Middle frontal gyrus (tissue), 1 donor: ENCODE results near the gene RBM10.

Experiments used
- DNase-seq: peaks from one replicate; pipeline ENCODE4 v3.0.0-alpha.2; 2015; ENCODE audit warnings: low spot score; ENCODE audit errors: extremely low spot score

The RBM10 gene

DNA sequence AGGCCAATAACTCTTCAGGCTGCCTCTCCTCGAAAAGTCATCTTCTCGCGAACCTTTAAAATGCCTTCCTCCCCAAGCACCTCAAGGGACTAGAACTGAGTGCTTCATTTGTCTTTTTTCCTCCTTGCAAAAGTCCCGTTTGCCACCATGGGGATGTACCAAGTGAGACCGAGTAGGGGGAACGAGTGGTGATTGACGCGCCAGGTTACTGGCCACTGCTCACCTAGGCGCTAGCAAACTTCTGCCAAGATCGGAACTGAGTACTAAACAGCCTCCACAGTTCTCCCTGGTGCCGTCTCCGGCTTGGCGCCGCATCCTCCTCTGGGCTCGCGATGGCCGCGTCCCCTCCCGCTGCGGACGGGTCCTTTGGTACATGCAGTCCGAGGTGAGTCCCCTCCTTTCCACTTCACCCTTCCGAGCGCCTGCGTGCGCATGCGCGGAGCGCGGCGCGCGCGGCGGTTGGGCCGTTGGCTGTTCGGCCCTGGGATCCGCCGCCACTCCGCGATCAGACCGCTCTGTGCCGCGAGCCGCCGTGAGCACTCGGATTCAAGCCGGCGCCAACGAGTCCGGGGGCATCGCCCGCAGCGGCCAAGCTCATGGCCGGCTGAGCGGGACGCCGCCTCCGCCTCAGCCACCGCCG lies 73.4 kb downstream of the RBM10 start, which contains the start of gene CDK16:
TSS of gene CDK16 (plus strand) at position 402 of the 640 bp plus-strand sequence. CDS start 4,877 bp downstream, outside the sequence.
- DNase-seq, result peak; percentile 37

DNA sequence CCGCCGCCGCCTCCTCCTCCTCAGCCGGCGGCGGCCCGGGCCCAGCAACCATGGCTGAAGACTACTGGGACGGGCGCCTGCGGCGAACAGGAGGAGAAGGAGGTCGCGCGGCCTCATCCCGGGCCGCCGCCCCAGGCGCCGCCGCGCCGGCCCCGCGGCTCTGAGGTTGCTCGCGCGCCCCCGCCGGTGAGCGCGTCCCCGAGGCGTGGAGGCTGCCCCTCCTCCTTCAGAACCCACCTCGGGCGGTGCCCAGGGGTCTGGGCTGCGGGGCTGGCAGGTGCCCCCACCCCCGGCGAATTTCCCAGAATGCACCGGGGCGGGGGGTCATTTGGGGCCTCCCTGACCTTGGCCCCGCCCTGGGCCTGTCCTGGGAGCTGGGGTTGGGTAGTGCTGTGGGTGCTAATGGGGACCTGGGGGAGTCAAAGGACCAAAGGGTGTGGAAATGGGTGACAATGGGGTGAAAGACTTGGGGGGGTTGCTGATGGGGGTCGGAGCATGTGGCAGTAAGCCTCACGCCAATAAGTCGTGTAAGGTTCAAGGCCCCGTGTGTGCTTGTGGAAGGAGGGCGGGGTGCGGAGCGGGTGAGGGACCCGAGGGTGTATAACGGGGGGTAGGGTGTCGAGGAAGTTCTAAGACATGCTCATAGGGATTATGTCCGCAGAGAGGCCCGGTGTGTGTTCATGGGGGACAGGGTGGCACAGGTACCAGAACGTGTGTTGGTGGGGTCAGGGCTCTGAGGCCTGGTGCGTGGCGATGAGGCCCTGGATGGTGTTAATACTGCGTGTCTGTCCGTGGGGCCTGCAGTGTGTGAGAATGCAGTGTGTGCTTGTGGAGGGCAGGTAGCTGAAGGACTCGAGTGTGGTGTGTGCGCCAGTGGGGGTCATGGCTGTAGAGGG lies 74.1 kb downstream of the RBM10 start:
- no peak for DNase-seq

DNA sequence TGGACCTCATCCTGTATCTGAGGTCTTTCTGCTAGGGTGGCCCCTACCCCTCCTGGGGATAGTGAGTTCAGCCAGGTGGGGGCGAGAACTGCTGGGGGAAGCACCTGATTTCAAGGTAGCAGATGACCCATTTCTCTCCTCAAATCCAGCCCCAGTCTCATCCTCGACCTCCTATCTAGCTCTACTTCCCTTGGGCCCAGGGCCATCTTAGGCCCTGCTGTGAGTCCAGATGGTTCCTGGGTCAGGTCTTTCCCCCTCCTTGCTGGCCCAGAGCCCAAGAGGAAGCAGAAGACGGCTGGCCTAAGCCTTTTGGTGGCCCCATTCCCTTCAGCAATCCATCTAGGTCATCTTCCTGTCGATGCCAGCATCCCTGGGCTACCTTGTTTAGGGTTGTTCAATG lies 76.7 kb downstream of the RBM10 start:
- DNase-seq, result no peak

DNA sequence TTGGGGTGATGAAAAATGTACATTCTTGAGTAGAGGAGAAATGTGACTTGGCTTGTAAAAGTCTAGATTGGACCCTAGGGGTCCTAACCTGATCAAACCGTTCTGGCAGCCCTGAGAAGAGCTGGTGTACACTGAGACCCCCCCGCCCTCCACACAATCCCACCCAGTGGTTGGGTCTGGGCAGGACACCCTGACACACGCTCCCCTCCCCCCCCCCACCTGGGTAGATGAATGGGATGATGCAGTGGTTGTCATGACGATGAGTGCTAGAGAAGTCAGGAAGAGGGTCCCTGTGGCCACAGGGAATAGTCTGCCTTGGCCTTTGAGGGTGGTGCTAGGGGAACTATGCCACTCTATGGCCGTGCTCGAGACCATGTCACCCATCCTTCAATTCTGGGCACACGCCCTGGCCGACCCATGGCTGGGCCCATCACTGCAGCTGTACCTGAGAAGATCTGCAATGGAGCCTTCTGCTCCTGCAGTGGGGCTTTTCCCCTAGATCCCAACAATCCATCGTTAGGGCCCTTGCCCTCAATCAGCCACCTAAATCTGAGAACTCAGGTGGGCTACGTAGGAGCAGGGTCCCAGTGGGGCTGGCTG lies 77.8 kb downstream of the RBM10 start:
- no peak for DNase-seq

DNA sequence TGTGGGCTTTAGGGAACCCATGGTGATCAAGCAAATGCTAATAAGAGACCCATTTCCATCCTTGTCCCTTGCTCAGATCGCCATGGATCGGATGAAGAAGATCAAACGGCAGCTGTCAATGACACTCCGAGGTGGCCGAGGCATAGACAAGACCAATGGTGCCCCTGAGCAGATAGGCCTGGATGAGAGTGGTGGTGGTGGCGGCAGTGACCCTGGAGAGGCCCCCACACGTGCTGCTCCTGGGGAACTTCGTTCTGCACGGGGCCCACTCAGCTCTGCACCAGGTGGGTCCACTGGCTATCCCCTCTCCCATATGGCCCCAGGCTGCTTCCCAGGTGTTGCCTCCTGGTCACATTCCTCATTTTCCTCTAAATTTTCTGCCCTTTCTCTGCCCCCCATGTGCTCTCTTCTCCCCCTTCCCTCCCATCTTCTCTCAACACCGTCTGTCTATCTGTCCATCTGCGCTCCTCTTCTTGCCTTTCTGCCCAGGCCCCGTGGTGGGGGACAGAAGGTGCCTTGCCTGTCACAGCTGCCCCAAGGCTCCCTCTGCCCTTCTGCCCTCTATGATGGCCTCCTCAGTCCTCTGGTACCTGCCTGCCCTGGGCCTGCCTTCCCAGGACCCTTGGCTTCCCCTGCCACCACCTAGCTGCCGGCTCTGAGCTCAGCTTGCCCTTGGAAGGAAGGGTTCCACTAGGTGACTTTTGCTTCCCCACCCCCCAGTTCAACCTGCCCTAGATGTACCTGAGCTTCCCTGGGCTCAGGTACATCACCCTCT lies 78.6 kb downstream of the RBM10 start:
- no peak for DNase-seq

DNA sequence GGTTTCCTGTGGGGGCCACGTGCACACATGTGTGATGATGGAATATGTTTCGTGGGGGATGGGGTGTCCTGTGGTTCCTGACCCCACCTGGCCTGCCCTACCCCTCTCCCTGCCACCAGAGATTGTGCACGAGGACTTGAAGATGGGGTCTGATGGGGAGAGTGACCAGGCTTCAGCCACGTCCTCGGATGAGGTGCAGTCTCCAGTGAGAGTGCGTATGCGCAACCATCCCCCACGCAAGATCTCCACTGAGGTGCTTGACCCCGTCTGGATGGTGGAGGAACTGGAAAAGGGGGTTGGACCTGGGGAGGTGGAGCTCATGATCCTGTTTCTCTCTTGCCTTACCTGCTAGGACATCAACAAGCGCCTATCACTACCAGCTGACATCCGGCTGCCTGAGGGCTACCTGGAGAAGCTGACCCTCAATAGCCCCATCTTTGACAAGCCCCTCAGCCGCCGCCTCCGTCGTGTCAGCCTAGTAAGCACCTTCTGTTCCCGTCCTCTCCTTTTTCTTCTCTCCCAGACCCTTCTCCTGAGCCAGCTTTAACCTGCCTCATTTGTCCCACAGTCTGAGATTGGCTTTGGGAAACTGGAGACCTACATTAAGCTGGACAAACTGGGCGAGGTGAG lies 79.4 kb downstream of the RBM10 start:
- DNase-seq, result no peak

DNA sequence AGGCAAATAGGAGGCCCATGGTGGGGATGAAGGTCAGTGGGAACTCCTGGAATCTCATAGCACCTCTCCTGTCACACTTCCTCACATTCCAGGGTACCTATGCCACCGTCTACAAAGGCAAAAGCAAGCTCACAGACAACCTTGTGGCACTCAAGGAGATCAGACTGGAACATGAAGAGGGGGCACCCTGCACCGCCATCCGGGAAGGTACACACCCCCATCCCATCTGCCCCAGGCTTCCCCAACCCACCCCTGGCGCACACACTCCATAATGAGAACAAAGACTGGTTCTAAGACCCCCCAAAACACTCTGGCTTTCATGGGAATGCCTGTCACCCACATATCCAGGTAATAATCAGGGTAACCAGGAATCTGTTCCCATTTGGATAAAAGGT lies 79.9 kb downstream of the RBM10 start:
- DNase-seq, result no peak

DNA sequence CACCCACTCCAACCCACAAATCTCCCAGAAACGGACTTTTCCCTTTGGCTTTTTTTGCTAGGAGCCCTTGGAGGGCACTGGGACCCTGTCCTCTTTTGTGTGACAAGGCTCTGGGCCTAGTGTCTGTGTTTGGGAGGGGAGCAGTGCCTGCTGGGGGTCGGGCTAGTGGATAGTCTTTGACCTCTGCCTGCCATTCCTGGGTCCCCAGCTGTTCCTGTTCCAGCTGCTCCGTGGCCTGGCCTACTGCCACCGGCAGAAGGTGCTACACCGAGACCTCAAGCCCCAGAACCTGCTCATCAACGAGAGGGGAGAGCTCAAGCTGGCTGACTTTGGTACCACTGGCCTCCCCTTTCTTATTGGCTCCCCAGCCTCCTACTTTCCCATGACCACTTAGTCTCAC lies 81.0 kb downstream of the RBM10 start:
- DNase-seq, result no peak

DNA sequence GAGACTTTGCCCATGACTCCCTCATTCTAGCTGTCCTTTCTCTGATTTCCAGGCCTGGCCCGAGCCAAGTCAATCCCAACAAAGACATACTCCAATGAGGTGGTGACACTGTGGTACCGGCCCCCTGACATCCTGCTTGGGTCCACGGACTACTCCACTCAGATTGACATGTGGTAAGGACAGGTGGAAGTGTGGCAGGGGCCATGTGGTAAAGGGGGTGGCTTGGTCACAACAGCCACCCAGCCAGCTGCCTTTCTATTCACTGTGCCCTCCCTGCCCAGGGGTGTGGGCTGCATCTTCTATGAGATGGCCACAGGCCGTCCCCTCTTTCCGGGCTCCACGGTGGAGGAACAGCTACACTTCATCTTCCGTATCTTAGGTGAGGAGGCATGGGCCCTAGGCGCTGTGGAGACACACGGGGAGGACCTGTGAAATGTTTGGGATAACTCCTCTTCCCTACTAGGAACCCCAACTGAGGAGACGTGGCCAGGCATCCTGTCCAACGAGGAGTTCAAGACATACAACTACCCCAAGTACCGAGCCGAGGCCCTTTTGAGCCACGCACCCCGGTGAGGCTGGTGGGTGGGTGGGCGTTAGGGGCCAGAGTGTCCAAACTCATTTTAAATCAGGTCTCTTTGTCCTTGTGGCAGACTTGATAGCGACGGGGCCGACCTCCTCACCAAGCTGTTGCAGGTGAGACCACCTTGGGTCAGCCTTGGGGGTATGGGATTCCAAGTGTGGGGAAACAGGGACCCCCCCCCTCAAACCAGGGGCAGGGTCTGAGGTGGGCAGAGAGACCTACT lies 81.7 kb downstream of the RBM10 start:
- DNase-seq, result no peak

DNA sequence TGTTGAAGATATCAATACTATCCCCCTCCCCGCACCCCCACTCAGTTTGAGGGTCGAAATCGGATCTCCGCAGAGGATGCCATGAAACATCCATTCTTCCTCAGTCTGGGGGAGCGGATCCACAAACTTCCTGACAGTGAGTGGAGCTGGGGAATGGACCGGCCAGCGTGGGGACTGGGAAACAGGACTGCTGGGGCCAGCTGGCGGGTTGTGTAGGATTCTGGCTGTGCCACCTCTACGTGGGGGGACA lies 82.2 kb downstream of the RBM10 start:
- no peak for DNase-seq

DNA sequence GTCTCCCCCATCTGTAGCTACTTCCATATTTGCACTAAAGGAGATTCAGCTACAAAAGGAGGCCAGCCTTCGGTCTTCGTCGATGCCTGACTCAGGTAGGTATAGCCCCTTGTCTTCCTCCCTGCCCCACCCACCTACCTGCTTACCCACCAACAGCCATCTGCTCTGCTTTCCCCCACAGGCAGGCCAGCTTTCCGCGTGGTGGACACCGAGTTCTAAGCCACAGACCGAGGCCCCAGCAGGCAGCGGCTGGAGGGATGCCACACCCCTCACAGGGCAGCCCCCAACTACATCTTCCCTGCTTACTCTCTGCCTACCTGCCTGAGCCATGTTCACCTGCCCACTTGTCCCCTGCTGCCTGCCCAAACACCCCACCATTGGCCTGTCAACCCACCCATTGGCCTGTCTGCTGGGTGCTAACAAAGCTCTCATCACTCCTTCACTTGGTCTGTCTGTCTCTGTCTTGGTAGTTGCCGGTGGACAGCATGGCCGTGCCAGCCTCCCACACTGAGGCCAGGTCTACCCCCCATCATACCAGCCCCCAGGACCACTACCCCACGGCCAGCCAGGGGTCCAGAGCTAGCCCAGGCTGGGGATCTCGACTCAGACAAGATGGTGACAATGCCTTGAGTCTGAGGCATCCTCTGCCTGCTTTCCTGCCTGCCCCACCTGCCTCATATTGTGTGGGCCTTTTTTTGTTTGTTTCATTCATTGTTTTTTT lies 83.7 kb downstream of the RBM10 start:
- DNase-seq, result no peak

DNA sequence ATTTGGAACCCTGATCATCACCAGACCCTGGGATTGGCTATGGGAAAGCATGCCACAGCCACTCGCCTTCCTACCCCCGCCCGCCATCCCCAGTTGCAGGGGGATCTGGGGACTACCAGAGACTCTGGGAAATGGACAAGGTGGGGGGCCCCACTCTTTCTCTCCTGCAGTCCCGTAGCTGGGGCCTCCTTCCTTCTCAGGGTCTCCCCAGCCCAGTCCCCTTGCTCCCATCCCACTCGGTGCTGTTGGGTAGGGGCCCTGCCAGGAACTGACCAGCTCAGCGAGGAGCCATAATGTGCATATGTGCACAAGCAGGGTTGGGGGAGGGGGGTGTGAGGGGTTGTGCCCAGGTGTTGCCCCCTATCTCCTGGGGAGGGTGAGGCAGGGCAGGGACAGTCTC lies 84.4 kb downstream of the RBM10 start:
- DNase-seq, result no peak

DNA sequence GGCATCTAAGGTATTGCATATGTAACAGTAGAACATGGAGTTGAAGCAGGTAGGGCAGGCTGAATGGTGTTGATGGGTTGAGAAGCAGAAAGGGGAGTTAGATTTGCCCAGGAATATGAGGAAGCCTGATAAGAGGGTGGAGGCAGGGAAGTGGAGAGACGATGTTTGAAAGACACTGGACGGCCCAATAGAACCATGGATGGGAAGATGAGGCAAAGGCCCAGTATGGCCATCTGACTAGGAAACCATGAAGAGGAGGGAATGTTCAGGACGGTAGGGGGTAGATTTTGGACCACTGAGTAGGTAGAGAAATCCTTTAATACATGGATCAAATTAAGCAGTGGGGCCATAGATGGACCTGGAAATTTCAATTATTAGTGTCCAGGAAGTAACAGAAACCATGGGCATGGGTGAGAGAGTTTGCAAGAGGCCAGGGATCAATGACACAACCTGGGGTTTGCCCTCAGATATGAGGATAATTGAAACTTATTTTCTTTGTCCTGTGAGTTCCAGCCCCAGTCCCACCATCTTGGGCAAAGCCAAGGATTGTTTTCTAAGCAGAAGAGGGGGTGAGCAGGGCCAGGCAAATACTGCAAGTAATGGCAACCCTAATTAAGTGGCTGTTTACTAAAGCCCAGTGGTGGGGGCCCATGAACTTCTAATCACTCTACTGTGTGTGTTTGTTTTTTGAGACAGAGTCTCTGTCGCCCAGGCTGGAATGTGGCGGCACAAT lies 85.3 kb downstream of the RBM10 start:
- no peak for DNase-seq

DNA sequence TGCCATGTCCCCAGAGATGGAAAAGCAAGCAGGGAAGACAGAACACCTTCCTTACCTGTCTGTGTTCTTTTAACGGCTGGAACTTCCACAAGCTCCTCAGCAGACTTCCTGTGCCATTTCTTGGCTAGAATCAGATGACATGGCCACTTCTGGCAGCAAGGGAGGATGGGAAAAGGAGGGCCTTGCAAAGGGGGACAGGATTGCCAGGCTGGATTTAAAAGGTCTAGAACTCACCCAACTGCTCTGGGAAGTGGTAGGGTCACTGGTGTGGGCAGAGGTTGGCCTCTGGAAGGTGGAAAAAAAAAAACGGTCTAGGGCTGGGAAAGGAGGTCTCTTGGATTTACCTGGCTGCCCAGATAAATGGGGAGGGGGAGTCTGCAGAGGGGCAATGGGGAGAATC lies 86.1 kb downstream of the RBM10 start:
- DNase-seq, result no peak

DNA sequence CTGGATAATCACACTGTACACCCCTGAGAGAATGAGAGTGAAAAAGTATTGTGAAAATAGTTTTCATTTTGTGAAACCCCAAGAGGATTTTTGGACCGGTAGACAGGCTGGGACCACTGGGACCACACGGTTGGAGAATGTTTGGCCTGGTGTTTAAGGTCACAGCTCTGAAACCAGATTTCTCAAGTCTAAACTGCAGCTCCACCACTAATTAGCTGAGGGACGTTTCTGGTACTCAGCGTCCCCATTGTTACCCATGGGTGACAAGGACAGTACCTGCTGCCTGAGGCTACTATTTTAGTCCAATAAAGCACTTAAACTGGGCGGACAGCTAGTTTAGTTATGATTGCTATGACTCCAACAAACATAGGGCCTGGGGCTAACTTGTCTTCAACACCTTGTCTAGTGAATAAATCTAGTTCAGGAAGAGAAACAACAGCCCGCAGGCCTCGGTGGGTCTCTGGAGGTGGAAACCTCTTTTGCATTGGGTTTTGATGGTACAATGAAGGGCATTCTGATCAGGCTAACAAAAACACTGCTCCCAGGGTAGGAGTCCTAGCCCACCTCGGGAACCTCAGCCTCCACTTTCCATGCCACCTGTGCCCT lies 87.3 kb downstream of the RBM10 start:
- no peak for DNase-seq

DNA sequence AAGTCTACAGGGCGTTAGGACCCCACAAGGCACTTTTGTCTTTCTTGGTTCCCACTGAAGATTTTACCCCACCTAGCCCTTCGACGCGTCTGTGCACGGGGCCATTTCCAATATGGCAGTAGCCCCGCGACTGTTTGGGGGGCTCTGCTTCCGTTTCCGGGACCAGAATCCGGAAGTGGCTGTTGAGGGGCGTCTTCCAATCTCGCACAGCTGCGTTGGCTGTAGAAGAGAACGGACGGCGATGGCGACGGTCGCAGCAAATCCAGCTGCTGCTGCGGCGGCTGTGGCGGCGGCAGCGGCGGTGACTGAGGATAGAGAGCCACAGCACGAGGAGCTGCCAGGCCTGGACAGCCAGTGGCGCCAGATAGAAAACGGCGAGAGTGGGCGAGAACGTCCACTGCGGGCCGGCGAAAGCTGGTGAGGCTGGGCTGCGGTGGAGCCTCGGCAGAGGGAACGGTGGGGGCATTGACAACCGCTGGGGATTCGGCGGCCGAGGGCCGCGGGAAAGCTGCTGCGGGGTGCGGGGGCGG lies 87.8 kb downstream of the RBM10 start, which contains the start of gene USP11:
TSS of gene USP11 (plus strand) at position 207 of the 530 bp plus-strand sequence. CDS start at position 242, 35 bp downstream.
- no peak for DNase-seq

DNA sequence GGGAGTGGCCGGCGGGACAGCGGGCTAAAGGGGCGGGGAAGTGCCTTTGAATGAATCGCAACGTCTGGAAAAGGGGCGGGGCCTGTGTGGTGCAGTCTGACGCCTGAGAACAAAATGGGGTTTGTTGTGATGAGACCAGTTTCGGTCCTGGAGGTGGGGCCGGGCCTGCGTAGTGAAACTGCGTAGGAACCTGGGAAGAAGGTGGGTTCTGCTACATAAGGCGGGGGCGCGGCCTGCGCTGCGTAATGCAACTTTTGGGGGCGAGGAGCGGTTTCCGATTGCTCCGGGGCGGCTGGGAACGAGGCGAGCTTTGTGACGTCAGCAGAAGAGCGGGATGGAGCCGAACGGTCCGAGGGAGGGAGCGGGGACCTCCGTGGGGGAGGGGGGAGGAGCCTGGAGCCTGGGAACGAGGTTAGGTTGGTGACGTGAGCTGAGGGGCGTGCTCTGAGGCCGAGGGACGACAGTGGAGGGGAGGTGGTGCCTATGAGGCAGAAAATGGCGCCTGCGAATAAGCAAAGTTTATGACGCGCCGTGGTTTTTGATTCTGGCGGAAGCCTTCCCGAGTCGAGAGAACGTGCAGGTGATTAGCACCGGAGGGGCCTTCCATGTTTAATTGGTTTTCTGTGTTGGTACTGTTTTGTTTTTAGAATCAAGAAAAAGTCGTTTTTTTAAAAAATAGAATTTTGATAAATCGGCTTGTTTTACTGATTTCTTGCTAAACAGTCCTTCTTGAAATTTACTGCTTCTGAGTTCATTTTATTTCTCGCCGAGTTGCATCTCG lies 88.5 kb downstream of the RBM10 start:
- DNase-seq, result peak; percentile 84

DNA sequence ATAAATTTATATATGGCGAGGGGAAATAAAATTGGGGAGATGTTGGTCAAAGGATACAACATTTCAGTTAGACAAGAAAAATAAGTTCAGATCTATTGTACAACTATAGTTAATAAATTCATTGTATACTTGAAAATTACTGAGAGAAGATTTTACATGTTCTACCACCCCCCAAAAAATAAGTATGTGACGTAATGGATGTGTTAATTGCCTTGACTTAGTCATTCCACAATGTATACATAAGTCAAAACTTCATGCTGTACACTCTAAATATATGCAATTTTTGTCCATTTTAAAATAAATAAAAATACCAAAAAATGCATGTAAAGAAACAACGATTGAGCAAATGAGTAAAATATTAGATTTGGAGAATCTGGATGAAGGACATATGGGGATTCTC lies 89.6 kb downstream of the RBM10 start:
- DNase-seq, result no peak
